ENCODE measurements around the gene HIPK4. TPM values are rescaled to one million over a fixed set of nuclear protein-coding genes. Genes with fewer than 3 reads are reported as not detected.

Gene HIPK4
- total and polyA plus RNA-seq, 9 of the 15 experiments (the other 6 are each of a cell fraction or from before 2014, with no cell fraction given) = 0.06 to 0.09 TPM; not detected in 7

DNA sequence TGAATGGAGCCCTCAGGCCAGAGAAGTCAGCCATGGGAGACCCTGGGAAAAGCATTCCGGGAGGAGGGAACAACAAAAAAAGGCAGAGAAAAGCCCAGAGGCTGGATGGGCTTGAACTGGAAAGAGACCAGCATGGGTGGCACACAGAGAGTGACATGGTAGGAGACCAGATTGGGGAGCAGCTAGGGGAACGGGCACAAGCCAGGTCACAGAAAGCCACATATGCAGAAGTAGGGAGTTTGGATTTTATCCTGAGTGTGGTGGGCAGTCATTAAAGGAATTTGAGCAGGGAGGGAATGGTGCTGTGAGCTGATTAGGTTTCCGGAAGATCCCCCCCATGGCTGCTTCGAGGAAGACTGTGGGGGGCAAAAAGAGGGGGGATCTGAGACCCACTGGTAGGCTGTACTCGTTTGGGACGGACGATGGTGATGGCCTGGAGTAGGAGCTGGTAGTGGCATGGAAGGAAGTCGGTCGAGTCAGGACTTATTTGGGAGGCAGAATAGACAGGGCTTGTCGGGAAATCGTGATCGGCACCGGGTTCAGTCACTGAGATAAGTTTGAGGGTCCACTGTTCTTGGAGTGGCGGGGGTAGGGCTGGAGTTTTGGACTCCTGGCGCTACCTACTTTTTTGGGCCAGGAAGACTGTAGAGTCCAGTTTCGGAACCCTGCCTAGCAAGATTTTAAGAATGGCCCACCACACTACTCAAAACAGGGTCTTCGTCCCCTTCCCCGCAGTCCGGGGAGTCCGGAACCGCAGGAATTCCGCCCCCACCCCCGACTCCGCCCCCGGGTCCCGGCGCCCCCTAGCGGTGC lies 34.9 kb upstream of the HIPK4 start (continued):
- no peak for TF ChIP-seq RBM17 (IDR thresholded peaks at IDR 0.05; ENCODE audit: borderline replicate concordance, low read depth, low read length)
- TF ChIP-seq FOXA3 (CRISPR knock-in tag; conservative IDR thresholded peaks at IDR 0.05 in 1 of 2, IDR thresholded peaks at IDR 0.05 in 1 of 2) = no peak
- peak in 1 of 2 experiments; percentile 49; a peak in 1 of 4 replicates for TF ChIP-seq HDAC1 (IDR thresholded peaks at IDR 0.05)
- TF ChIP-seq, protein P1, sequence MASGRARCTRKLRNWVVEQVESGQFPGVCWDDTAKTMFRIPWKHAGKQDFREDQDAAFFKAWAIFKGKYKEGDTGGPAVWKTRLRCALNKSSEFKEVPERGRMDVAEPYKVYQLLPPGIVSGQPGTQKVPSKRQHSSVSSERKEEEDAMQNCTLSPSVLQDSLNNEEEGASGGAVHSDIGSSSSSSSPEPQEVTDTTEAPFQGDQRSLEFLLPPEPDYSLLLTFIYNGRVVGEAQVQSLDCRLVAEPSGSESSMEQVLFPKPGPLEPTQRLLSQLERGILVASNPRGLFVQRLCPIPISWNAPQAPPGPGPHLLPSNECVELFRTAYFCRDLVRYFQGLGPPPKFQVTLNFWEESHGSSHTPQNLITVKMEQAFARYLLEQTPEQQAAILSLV (tag; IDR thresholded peaks at IDR 0.05) = no peak
- TF ChIP-seq LCOR (CRISPR knock-in tag; IDR thresholded peaks at IDR 0.05) = no peak
- TF ChIP-seq, protein P2, sequence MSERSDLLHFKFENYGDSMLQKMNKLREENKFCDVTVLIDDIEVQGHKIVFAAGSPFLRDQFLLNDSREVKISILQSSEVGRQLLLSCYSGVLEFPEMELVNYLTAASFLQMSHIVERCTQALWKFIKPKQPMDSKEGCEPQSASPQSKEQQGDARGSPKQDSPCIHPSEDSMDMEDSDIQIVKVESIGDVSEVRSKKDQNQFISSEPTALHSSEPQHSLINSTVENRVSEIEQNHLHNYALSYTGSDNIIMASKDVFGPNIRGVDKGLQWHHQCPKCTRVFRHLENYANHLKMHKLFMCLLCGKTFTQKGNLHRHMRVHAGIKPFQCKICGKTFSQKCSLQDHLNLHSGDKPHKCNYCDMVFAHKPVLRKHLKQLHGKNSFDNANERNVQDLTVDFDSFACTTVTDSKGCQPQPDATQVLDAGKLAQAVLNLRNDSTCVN (CRISPR knock-in tag; IDR thresholded peaks at IDR 0.05) = 0 out of 2 replicates have a peak, but pooled peaks have one; percentile 22
- TF ChIP-seq, protein P3, sequence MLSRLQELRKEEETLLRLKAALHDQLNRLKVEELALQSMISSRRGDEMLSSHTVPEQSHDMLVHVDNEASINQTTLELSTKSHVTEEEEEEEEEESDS (CRISPR knock-in tag; IDR thresholded peaks at IDR 0.05) = no peak
- no peak for TF ChIP-seq ASH1L (IDR thresholded peaks at IDR 0.05; ENCODE audit: borderline replicate concordance, low read depth, partially characterized antibody)
- no peak for TF ChIP-seq ZNF584 (CRISPR knock-in tag; IDR thresholded peaks at IDR 0.05; ENCODE audit: low read depth)
- TF ChIP-seq ZC3H4 (CRISPR knock-in tag; IDR thresholded peaks at IDR 0.05; ENCODE audit: borderline replicate concordance) = 0 out of 2 replicates have a peak, but pooled peaks have one; percentile 51
- TF ChIP-seq POLR2H (tag; IDR thresholded peaks at IDR 0.05; ENCODE audit: low read depth) = no peak
- TF ChIP-seq PHF20 (IDR thresholded peaks at IDR 0.05; ENCODE audit: partially characterized antibody) = no peak
- TF ChIP-seq, protein P4, sequence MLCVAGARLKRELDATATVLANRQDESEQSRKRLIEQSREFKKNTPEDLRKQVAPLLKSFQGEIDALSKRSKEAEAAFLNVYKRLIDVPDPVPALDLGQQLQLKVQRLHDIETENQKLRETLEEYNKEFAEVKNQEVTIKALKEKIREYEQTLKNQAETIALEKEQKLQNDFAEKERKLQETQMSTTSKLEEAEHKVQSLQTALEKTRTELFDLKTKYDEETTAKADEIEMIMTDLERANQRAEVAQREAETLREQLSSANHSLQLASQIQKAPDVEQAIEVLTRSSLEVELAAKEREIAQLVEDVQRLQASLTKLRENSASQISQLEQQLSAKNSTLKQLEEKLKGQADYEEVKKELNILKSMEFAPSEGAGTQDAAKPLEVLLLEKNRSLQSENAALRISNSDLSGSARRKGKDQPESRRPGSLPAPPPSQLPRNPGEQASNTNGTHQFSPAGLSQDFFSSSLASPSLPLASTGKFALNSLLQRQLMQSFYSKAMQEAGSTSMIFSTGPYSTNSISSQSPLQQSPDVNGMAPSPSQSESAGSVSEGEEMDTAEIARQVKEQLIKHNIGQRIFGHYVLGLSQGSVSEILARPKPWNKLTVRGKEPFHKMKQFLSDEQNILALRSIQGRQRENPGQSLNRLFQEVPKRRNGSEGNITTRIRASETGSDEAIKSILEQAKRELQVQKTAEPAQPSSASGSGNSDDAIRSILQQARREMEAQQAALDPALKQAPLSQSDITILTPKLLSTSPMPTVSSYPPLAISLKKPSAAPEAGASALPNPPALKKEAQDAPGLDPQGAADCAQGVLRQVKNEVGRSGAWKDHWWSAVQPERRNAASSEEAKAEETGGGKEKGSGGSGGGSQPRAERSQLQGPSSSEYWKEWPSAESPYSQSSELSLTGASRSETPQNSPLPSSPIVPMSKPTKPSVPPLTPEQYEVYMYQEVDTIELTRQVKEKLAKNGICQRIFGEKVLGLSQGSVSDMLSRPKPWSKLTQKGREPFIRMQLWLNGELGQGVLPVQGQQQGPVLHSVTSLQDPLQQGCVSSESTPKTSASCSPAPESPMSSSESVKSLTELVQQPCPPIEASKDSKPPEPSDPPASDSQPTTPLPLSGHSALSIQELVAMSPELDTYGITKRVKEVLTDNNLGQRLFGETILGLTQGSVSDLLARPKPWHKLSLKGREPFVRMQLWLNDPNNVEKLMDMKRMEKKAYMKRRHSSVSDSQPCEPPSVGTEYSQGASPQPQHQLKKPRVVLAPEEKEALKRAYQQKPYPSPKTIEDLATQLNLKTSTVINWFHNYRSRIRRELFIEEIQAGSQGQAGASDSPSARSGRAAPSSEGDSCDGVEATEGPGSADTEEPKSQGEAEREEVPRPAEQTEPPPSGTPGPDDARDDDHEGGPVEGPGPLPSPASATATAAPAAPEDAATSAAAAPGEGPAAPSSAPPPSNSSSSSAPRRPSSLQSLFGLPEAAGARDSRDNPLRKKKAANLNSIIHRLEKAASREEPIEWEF (CRISPR knock-in tag; IDR thresholded peaks at IDR 0.05) = no peak
- no peak for TF ChIP-seq EHMT2 (IDR thresholded peaks at IDR 0.05)
- TF ChIP-seq, protein P5, sequence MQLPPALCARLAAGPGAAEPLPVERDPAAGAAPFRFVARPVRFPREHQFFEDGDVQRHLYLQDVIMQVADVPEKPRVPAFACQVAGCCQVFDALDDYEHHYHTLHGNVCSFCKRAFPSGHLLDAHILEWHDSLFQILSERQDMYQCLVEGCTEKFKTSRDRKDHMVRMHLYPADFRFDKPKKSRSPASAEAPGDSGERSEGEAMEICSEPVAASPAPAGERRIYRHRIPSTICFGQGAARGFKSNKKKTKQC (CRISPR knock-in tag; IDR thresholded peaks at IDR 0.05) = no peak
- TF ChIP-seq, protein P6, sequence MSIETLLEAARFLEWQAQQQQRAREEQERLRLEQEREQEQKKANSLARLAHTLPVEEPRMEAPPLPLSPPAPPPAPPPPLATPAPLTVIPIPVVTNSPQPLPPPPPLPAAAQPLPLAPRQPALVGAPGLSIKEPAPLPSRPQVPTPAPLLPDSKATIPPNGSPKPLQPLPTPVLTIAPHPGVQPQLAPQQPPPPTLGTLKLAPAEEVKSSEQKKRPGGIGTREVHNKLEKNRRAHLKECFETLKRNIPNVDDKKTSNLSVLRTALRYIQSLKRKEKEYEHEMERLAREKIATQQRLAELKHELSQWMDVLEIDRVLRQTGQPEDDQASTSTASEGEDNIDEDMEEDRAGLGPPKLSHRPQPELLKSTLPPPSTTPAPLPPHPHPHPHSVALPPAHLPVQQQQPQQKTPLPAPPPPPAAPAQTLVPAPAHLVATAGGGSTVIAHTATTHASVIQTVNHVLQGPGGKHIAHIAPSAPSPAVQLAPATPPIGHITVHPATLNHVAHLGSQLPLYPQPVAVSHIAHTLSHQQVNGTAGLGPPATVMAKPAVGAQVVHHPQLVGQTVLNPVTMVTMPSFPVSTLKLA (conservative IDR thresholded peaks at IDR 0.05) = no peak

Data from K562 (cell line).